HFF-Myc (cell line): ENCODE results near the gene HSPB1.
"Not testable (repeated sequence)": the region's sequence is repeated elsewhere in the genome, so short reads cannot be mapped to it uniquely, and the experiment has no call there.

Source experiments
- DNase-seq: peaks from one replicate; pipeline ENCODE4 v3.0.0-alpha.2; 2011; ENCODE audit warnings: low read depth; ENCODE audit errors: extremely low read depth
- H3K4me3 ChIP-seq: replicated peaks from 2 replicates; pipeline ENCODE4 v1.5.1; 2011; ENCODE audit warnings: low read depth, mild to moderate bottlenecking, control low read depth, low read length
- CTCF ChIP-seq: IDR thresholded peaks from 2 replicates; pipeline ENCODE4 v1.5.1; 2012; ENCODE audit warnings: mild to moderate bottlenecking, low read depth, low read length, control low read depth; ENCODE audit errors: missing control alignments

The HSPB1 gene

GRCh38 chr7:76296743-76297740 is 5.4 kb upstream of the HSPB1 start:
- no peak for TF ChIP-seq CTCF
- DNase-seq: no peak
- no peak overlapping the region for H3K4me3 ChIP-seq

GRCh38 chr7:76300166-76300731 is 2.2 kb upstream of the HSPB1 start:
- no peak for TF ChIP-seq CTCF
- H3K4me3 ChIP-seq: no peak overlapping the region
- no peak for DNase-seq

GRCh38 chr7:76301000-76301399 is 1.5 kb upstream of the HSPB1 start:
- H3K4me3 ChIP-seq: no peak overlapping the region
- no peak for TF ChIP-seq CTCF
- DNase-seq: no peak

- TF ChIP-seq CTCF: no peak
- H3K4me3 ChIP-seq: peak overlapping the region; percentile 78
- DNase-seq: peak; percentile 82
These were observed 1.0 kb downstream of the HSPB1 start for GRCh38 chr7:76303202-76304147.

GRCh38 chr7:76304888-76305375 is 2.5 kb downstream of the HSPB1 start:
- H3K4me3 ChIP-seq: peak overlapping the region; percentile 78; the same call in 1 of the 2 replicates
- DNase-seq: no peak
- no peak for TF ChIP-seq CTCF

GRCh38 chr7:76308874-76309273 is 6.4 kb downstream of the HSPB1 start:
- not testable (repeated sequence) for DNase-seq, H3K4me3 ChIP-seq

- not testable (repeated sequence) for DNase-seq, H3K4me3 ChIP-seq
These were observed 7.0 kb downstream of the HSPB1 start for GRCh38 chr7:76309341-76310101.
